Renal pelvis (tissue), 4 donors: ENCODE results near the gene LPCAT3. TPM values are rescaled to one million over a fixed set of nuclear protein-coding genes. Genes with fewer than 3 reads are reported as not detected.
A peak's percentile ranks its signal among the peaks of the same experiment; 100 is the strongest.

Experiments used
- DNase-seq: peaks from one replicate; pipeline ENCODE4 v3.0.0-alpha.2; 2013
- polyA plus RNA-seq, 3 donors: library from polyadenylated mRNA; unstranded; fragments of 120-200 nt; gene quantifications; one replicate each; pipeline ENCODE4 v1.2.1, GENCODE V29; 2013; ENCODE audit not compliant: insufficient read length in 3 of 3

LPCAT3 gene
- polyA plus RNA-seq, 3 donors = 56.5 to 69.0 (median 66.6) TPM

DNA sequence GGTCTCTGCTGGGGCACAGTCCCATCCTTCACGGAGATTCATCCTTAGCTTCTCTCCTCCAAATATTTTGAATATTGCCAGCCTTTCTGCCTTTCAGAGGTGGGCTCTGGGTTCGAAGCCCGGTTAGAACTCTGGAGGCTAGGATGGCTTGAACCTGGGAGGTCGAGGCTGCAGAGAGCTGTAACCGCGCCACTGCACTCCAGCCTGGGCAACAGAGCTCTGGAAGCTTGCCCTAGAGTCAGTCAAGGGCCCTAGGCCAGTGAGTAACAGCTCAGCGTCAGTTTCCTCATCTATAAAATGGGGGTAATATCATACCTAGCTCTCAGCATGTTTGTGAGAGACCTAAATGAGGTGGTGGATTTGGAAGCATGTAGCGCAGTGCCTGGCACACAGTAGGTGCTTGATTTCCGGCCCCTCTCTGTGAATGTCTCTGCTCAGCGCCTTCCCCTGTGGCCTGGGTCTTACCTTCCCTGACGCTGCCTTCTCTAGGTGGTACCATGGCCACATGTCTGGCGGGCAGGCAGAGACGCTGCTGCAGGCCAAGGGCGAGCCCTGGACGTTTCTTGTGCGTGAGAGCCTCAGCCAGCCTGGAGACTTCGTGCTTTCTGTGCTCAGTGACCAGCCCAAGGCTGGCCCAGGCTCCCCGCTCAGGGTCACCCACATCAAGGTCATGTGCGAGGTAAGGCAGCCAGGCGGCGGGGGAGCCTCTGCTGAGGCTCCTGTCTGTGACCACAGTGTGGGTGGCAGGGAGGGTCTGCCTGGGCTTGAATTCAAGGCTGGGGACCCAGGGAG, 63.8 kb downstream of the LPCAT3 start:
- no peak for DNase-seq

DNA sequence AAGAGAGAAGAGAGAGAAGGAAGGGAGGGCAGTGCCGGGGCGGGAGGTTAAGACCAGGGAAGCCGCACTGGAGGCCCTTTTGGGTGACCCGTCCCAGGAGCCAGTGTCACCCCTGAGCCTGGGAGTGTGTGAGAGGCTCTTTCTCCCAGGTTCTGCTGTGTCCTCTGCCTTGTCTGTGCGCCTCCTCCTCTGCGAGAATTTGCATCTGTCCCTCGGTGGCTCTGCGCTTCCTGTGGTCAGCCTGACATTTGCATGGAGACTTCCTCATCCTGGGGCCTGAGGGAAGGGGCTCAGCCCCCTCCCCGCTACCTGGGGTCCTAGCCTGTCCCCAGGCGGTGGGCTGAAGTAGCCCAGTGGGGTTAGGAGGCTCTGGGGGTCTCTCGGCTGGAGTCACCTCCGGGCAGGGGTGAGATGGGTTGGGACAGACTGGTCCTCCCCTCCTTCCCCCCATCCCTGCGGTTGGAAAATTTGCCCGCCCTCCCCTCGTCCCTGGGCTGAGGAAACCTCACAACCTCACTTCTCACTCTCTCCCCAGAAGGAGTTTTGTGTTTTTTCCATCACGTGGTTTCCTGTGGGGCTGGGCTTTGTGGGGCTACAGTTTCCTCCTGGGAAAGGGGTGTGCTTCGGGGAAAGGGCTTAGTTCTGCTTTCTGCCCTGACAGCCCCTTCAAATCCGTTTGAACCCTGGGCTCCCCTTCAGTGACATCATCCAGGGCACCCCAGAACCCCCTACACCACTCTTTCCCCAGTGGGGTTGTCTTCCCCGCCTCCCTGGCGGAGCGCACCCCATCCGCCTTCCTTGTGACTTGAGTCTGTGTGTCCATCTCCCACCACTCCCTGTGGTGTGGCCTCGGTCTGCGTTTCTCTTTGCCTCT, 64.6 kb downstream of the LPCAT3 start:
- DNase-seq = no peak

DNA sequence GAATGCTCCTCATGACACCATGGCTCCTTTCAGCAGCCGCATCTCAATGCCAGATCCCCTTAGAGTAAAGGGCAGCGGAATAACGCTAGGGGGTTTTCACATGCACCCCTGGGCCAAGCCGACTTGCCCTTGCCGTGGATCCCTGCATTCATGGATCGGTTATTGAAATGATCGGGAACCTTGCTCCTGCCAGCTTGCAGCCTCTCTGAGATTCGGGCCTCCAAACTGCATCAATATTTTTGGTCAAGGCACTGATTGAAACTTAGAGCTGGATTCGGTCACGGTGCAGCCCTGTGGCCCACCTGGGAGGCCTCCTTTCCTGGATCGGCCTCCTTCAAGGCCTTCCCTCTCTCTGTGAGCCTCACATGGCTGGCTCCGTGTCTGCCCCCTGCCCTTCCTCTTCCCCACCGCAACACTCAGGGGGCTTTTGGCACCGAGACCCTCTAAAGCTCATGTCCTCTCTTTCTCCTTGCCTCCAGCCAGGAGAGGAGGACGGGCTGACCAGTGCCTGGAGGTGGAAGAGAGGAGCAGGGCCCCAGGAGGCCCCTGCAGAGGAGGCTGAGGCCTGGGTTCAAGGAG, 65.3 kb downstream of the LPCAT3 start:
- DNase-seq = no peak

DNA sequence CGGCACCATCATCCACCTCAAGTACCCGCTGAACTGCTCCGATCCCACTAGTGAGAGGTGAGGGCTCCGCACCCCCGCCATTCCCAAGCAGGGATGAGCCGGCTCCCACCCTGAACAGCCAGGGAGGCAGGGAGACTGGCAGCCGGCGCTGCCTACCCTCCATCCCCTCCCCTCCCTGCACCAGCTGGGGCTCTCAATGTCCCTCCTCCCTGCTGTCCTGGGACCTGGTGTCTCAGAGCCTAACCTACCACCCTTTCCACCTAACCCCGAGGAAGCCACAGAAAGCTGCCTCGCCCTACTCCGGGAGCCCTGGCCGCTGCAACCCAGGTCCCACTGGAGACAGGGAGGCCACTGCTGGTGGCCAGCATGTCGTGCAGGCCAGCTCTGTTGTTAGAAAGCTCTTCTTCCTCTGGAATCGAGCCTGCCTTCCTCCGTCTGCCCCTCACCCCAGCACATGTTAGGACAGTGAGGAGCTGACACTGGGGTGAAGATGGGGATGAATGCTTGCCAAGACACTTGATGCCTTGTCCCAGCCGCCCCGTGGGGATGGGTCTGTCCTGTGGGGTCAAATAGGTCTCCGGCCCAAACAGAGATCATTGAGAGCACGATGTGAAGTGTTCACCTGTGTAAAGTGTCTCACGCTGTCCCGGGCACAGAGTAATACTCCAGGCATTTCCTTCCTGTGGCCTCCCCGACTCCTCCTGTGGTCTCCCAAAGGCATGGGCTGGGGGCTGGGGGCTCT, 66.0 kb downstream of the LPCAT3 start:
- no peak for DNase-seq

DNA sequence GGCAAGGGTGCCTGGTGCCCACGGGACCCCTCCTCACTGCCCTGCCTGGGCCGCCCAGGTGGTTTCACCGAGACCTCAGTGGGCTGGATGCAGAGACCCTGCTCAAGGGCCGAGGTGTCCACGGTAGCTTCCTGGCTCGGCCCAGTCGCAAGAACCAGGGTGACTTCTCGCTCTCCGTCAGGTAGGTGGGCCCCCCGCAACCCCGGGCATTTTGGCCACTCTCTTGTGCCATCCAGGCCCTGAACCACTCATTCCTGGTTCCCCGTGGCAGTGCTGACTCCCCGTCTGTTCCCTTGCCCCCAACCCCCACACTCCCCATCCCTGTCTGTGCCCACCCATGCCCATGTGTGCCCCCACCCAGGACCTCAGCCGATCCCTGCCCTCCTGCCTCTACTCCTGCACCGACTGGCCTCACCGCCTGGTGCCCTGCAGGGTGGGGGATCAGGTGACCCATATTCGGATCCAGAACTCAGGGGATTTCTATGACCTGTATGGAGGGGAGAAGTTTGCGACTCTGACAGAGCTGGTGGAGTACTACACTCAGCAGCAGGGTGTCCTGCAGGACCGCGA, 66.6 kb downstream of the LPCAT3 start:
- DNase-seq = no peak

DNA sequence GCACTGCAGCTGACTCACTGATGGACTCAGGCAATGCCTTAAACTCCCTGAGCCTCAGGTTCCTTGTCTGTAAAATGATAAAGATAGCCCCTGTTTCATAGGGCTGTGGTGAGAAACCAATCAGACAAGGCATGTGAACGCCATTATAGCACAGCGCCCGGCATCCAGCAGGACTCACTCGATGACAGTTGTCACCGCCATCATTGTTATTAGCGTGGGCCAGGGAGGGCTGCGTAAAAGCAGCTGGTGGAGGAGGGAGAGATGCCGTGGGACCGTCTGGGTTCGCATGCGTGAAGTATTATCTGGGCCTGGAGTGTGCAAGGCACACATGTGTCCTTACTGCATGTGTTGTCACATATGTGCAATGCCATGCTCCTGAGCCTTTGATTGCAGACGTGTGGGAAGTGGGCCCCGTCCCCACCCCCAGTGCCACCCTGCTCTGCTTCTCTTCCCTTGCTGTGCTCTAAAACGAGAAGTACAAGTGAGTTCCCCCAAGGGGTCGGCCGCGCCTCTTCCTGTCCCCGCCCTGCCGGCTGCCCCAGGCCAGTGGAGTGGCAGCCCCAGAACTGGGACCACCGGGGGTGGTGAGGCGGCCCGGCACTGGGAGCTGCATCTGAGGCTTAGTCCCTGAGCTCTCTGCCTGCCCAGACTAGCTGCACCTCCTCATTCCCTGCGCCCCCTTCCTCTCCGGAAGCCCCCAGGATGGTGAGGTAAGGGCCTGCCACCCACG, 67.3 kb downstream of the LPCAT3 start, which contains the start of gene PTPN6:
PTPN6 (plus strand) TSS at position 546 of the 730 bp plus-strand sequence; CDS start at position 703, 157 bp downstream.
- no peak for DNase-seq

DNA sequence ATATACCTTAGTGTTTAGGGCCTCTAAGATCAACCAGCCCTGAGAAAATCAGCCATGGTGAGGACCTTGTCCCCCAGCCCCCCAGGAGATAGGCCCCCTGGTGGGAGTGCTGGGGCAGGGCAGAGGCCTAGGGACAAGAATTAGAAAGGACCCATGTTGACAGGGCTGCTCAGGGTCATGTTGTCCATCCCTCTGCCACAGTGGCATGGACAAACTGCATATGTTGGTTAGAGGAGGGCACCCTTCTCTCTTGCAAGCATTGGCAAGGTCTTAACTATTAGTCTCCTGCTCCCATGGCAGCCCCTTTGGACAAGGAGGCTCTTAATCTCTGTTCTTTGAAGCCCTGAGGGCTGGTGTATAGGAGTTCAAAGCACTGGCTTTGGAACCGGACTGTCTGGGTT, 67.9 kb downstream of the LPCAT3 start:
- DNase-seq = no peak

DNA sequence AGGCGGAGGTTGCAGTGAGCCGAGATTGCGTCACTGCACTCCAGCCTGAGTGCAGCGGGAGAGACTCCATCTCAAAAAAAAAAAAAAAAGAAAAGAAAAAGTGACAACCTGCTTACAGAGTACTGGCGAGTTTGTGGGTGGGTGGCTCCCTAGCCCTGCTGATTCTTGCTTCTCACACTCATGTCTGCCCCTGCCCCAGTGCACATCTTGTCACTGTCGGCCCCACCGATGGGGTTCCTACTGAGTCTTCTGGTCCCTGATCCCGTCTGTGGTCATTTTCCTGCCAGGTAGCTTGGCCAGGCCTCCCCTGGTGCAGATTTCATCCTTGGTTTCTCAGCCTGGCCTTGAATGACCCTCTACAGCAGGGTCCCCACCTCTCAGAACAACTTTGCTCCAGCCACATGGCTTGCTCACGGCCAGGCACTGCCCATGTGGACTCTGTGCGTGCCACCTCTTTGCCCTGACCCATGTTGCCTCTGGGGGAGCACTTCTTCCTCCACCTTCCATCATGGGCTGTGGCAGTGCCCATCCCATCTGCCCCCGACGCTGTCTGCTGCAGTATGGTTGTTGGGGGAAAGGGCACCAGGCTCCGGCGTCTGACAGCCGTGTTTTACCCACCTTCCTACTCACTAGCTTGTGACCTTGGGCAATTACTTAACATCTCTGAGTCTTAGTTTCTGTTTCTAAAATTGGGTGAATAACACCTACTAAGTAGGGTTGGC, 69.2 kb downstream of the LPCAT3 start:
- no peak for DNase-seq

DNA sequence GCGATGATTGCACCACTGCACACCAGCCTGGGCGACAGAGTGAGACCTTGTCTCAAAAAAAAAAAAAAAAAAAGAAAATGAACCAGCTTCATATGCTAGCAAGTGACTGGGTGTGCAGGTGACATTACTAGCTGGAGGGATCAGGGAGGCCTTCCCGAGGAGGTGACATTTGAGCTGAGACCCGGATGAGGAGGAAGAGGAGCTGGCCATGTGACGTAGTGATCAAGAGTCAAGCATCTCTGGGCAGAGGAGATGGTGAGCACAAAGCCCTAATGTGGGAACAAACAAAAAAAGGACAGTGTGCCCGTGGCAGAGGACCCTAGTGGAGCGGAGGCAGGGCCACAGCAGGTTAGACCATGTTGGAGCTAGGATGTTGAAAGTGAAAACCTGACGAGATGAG, 70.7 kb downstream of the LPCAT3 start:
- DNase-seq = no peak

DNA sequence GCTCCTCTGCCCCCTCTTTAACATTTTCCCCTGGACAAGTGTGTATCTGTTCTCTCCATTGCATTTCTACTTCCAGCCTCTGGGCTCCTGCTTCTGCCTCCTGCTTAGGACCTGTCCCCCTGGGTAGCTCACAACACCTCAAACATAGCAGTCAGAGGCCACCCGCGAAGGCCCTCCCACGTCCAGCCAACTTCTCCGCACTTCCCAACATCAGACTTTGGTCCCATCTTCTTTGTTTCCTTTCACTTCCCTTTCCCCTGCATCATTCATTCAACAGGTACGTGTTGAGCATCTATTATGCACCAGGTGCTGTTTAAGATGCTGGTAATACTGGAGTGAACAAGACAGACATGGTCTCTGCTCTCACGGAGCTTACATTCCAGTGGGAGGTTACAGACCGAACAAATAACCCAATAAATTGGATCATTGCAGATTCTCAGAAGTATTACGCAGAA, 71.3 kb downstream of the LPCAT3 start:
- DNase-seq = no peak

DNA sequence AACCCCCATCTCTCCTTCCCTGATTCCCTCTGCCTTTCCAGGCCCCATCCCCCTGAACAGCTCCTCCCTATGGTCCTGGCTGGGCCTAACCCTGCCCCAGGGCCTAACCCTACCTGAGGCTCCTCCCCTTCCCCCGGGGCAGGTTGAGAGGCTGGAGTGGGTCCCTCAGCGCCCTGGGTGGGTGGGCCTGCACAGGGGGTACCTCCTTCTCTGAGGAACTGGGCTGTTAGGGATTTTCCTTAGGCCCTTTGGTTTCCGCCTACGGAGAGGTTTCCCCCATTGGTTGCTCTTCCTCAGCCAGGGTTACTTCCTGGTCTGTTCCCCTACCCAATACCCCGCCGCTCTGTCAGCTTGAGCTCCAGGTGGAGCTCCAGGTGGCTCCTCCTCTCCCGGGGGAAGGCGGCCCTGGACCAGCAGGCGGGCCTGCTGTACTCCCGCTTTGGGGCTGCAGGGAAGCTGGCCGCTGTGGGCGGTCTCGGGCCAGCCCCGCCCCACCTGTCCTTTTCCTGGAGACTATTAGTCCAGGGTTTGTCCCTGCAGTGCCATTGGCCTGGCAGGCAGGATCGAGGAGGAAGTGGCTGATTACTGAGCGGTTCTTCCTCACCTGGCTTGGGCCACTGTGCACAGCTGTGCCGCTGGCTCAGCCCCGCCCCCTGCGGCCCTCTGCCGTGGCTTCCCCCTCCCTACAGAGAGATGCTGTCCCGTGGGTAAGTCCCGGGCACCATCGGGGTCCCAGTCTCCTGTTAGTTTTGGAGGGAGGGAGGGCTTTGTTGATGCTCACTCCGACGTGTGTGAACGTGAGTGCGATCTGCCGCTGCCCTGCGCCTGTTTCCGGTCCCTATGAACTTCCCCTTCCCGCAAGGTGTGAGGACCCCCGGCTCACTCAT, 72.0 kb downstream of the LPCAT3 start:
- peak; percentile 90 for DNase-seq

DNA sequence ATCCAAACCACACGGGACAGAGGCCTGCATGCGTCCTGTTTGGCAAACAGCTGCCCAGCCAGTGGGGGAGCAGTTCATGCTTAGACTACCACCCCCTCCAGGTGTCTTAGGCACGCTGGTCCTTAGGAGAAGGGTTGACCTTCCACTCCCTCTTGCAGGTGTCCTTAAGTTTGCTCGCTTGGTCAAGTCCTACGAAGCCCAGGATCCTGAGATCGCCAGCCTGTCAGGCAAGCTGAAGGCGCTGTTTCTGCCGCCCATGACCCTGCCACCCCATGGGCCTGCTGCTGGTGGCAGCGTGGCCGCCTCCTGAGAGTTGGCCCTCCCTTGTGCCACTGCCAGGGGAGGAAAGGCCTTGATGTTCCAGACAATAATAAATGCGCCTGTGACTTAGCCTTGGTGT, 72.7 kb downstream of the LPCAT3 start:
- no peak for DNase-seq

DNA sequence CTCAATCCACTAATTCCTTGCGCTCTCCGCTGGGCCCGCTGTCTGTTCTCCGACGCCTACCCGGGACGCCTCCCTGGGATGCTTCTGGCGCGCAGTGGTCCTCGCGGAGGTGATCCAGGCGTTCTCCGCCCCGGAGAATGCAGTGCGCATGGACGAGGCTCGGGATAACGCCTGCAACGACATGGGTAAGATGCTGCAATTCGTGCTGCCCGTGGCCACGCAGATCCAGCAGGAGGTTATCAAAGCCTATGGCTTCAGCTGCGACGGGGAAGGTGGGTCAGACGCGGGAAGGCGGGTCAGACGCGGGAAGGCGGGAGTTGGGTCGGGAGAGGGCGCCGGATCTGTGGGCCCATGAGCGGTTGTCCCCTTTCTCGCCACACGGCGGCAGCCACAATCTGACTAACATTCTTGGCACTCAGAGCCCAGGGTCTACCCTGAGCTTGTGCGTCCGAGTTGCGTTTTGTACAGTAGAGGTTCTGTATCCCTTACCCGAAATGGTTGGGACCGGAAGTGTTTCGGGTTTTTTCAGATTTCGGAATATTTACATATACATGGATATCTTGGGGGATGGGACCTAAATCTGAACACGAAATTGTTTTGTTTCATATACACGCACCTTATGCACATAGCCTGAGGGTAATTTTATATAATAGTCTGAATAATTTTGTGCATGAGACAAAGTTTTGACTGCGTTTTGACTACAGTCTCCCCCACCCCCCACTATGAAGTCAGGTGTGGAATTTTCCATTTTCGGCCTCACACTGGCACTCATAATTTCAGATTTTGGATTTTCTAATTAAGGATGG, 73.7 kb downstream of the LPCAT3 start:
- DNase-seq = peak; percentile 94

DNA sequence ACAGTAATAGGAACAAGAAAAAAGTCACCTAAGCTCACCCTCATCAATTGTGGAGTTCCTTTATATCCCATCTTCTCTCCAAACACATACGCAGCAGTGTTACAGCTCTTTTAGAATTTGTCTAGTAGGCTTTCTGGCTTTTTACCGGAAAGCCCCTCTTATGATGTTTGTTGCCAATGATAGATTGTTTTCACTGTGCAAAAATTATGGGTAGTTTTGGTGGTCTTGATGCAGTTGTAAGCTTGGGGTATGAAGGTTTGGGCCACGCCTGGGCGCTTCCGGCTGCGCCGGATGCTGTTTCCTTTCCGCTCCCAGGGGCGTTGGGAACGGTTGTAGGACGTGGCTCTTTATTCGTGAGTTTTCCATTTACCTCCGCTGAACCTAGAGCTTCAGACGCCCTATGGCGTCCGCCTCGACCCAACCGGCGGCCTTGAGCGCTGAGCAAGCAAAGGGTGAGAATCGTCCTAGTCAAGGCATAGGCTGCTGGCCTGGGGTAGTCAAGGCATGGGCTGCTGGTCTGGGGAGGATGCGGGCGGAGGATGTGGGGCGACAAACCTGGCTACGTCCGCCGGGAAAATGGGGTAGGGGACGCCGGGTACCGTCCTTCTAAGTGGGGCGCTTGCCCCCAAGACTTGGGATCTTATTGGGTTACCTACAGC, 74.4 kb downstream of the LPCAT3 start, which contains the start of the genes C12orf57 and RNU7-1:
C12orf57 (plus strand) TSS at position 301 of the 659 bp plus-strand sequence; CDS start at position 401, 100 bp downstream.
RNU7-1 (plus strand) TSS at position 95 of the 659 bp plus-strand sequence.
- peak; percentile 92 for DNase-seq

DNA sequence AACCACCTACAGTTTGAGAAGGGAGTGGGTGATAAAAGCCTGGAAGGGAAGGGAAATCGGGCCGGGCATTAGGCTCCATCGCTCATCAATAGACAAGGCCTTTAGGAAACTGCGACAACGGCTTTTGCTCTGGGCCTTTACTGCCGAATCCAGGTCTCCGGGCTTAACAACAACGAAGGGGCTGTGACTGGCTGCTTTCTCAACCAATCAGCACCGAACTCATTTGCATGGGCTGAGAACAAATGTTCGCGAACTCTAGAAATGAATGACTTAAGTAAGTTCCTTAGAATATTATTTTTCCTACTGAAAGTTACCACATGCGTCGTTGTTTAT, 74.9 kb downstream of the LPCAT3 start:
- DNase-seq = peak; percentile 92

DNA sequence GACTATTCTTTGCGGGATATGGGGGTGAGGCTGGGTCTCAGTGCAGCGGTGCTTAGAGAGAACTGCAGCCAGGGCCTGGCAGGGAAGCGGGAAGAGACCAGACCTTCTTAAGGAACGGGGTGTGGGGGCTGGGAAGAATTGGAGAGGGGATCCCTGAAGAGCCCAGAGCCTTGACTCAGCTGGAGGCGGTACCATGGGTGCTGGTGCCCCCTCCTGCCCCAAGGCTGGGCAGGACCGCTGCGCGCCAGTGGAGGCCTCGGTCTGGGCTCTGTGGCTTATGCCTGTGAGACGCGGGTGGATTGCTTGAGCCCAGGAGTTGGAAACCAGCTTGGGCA, 76.0 kb downstream of the LPCAT3 start:
- DNase-seq = no peak

DNA sequence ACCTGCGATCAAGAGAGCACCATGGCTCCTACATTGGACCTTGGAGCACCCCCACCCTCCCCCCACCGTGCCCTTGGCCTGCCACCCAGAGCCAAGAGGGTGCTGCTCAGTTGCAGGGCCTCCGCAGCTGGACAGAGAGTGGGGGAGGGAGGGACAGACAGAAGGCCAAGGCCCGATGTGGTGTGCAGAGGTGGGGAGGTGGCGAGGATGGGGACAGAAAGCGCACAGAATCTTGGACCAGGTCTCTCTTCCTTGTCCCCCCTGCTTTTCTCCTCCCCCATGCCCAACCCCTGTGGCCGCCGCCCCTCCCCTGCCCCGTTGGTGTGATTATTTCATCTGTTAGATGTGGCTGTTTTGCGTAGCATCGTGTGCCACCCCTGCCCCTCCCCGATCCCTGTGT, 76.5 kb downstream of the LPCAT3 start:
- DNase-seq = no peak

DNA sequence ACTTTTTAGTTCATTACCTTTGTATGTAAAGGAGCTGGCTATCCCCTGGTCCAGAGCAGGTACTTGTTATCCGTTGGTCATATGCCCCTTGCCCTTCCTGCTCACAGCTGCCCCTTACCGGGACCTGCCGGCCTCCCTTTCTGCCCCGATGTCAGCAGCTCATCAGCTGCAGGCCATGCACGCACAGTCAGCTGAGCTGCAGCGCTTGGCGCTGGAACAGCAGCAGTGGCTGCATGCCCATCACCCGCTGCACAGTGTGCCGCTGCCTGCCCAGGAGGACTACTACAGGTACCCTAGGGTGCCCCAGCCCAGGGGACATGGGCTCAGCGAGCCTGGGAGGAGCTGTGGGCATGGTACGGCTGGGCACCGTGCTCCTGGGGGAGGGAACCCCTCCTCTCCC, 77.0 kb downstream of the LPCAT3 start:
- DNase-seq = no peak
